GM12865 (cell line): ENCODE data around the gene CLDN20.
"Not testable (repeated sequence)": the region's sequence is repeated elsewhere in the genome, so short reads cannot be mapped to it uniquely, and the experiment has no call there.

Source experiments
- DNase-seq: peaks from one replicate; pipeline ENCODE4 v3.0.0; 2010; ENCODE audit warnings: low read depth
- H3K4me3 ChIP-seq: 2 replicates; pipeline ENCODE4 v1.5.1; 2011; ENCODE audit warnings: mild to moderate bottlenecking, low read depth, low read length, control low read depth
- CTCF ChIP-seq: IDR thresholded peaks from 2 replicates; pipeline ENCODE4 v1.5.1; 2011; ENCODE audit warnings: low read length, control low read depth, low read depth, inconsistent platforms; ENCODE audit not compliant: insufficient read depth; ENCODE audit errors: missing control alignments

Gene CLDN20

GRCh38 chr6:155263373-155264063, at the start of gene CLDN20:
TSS of gene CLDN20 (plus strand) at chr6:155264013. CDS start at chr6:155275720, 11,707 bp downstream.
- DNase-seq, result no peak
- TF ChIP-seq CTCF, result no peak
- no peak within 1 kb of the TSS for H3K4me3 ChIP-seq

GRCh38 chr6:155215906-155216305, 47.9 kb upstream of the CLDN20 start:
- no peak for TF ChIP-seq CTCF
- no peak for DNase-seq

GRCh38 chr6:155216312-155217046, 47.3 kb upstream of the CLDN20 start:
- no peak for DNase-seq
- no peak for TF ChIP-seq CTCF
- H3K4me3 ChIP-seq, result no peak overlapping the region

More at GRCh38 chr6:155215906-155216305, 47.9 kb upstream of the CLDN20 start:
- no peak overlapping the region for H3K4me3 ChIP-seq

GRCh38 chr6:155218711-155219110, 45.1 kb upstream of the CLDN20 start:
- not testable (repeated sequence) for H3K4me3 ChIP-seq, DNase-seq

DNA sequence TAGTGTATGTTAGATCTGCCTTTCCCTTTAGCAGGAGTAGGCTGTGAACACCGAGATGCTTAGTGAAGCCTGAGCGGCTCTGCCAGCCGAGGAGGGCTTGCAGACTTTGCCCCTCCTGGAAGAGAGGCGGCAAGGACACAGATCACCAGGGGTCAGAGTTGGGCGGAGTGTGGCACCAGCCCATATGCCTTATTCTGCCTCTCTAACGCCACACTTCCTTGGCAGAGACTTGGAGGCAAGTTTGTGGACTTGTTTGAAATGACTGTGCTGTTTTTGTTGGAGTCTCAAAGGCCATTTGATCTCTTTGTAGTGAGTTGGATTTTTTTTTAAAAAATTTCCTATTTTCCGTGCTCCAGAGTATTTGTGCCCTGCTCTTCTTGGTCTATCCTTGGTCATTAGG, 44.5 kb upstream of the CLDN20 start:
- H3K4me3 ChIP-seq, result no peak overlapping the region
- DNase-seq, result no peak
- TF ChIP-seq CTCF, result no peak

GRCh38 chr6:155219858-155220301, 43.9 kb upstream of the CLDN20 start:
- H3K4me3 ChIP-seq, result no peak overlapping the region
- no peak for DNase-seq
- no peak for TF ChIP-seq CTCF

DNA sequence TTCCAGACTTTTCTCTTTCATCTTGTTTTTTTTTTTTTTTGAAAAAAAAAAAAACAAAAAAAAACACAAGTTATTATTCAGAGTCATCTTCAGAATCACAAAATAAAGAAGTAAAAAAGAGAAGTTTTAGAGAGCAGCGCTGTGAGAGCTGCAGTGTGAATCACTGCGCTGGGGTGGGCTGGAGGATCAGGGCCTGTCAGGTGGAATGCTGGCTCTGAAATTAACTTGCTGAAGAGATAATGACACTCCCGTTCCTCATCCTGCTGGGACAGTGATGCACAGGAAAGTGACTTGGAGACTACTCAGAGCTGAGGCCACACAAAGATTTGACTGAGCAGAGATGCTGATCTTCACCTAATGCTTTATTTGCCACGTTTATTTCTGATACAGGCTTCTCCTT, 42.7 kb upstream of the CLDN20 start:
- no peak for TF ChIP-seq CTCF
- no peak for DNase-seq
- no peak overlapping the region for H3K4me3 ChIP-seq
